Loucy (cell line): ENCODE results near the gene USP33.

Experiments
- H2AFZ ChIP-seq: fragments of 200-600 bp; sonication (generic); 2 replicates; pipeline ENCODE4 v1.6.0; 2016; ENCODE audit warnings: antibody characterized with exemption, mild to moderate bottlenecking, low read length, moderate library complexity
- H3F3A ChIP-seq: fragments of 200-600 bp; 2 replicates; pipeline ENCODE4 v1.6.0; 2016; ENCODE audit warnings: antibody characterized with exemption, low read depth, mild to moderate bottlenecking
- H3K27me3 ChIP-seq: fragments of 200-600 bp; sonication (generic); 2 replicates; pipeline ENCODE4 v1.6.1; 2014; ENCODE audit warnings: low read length, mild to moderate bottlenecking; ENCODE audit not compliant: insufficient read depth, poor library complexity, severe bottlenecking
- H3K36me3 ChIP-seq: fragments of 200-600 bp; sonication (generic); 2 replicates; pipeline ENCODE4 v1.6.1; 2016; ENCODE audit warnings: low read length; ENCODE audit not compliant: insufficient read depth
- H3K4me1 ChIP-seq: fragments of 200-600 bp; sonication (generic); 2 replicates; pipeline ENCODE4 v1.5.1; 2014; ENCODE audit warnings: low read length, mild to moderate bottlenecking; ENCODE audit not compliant: insufficient read depth, poor library complexity, severe bottlenecking
- H3K4me2 ChIP-seq: fragments of 200-600 bp; sonication (generic); 2 replicates; pipeline ENCODE4 v1.6.0; 2014; ENCODE audit warnings: antibody characterized with exemption, low read length, low read depth, mild to moderate bottlenecking; ENCODE audit not compliant: poor library complexity, severe bottlenecking
- H3K4me3 ChIP-seq: fragments of 200-600 bp; sonication (generic); 2 replicates; pipeline ENCODE4 v1.5.1; 2014; ENCODE audit warnings: low read length, mild to moderate bottlenecking, mixed read lengths; ENCODE audit not compliant: poor library complexity, severe bottlenecking
- H3K79me2 ChIP-seq: fragments of 200-600 bp; sonication (generic); 2 replicates; pipeline ENCODE4 v1.6.1; 2014; ENCODE audit warnings: low read length; ENCODE audit not compliant: insufficient read depth
- H3K9ac ChIP-seq: fragments of 200-600 bp; sonication (generic); 2 replicates; pipeline ENCODE4 v1.6.0; 2014; ENCODE audit warnings: mild to moderate bottlenecking, low read depth, low read length, moderate library complexity; ENCODE audit not compliant: poor library complexity, severe bottlenecking
- H3K9me2 ChIP-seq: fragments of 200-600 bp; sonication (generic); replicated peaks from 2 replicates; pipeline ENCODE4 v1.6.1; 2016; ENCODE audit warnings: low read depth, low read length, mixed read lengths
- H3K9me3 ChIP-seq: fragments of 200-600 bp; sonication (generic); 2 replicates; pipeline ENCODE4 v1.6.1; 2014; ENCODE audit warnings: mild to moderate bottlenecking, antibody characterized with exemption, low read length, low read depth; ENCODE audit not compliant: insufficient read depth
- H4K20me1 ChIP-seq: fragments of 200-600 bp; sonication (generic); 2 replicates; pipeline ENCODE4 v1.6.0; 2014; ENCODE audit warnings: antibody characterized with exemption, low read length, mild to moderate bottlenecking; ENCODE audit not compliant: insufficient read depth, poor library complexity, severe bottlenecking
- CTCF ChIP-seq: fragments of 200-600 bp; sonication (generic); conservative IDR thresholded peaks from 2 replicates; pipeline ENCODE4 v1.5.1; 2014; ENCODE audit warnings: mild to moderate bottlenecking, antibody characterized with exemption, low read length
- EZH2phosphoT487 ChIP-seq: fragments of 200-600 bp; IDR thresholded peaks from 2 replicates; pipeline ENCODE4 v1.6.1; 2018; ENCODE audit warnings: antibody characterized with exemption, mild to moderate bottlenecking, moderate library complexity, borderline replicate concordance

USP33 gene

GRCh38 chr1:77776007-77776700 is 16.5 kb upstream of the USP33 start:
- H3K4me1 ChIP-seq, result peaks cover 14% of the 10 kb centered on the region
- peaks cover 2% of the 10 kb centered on the region for H4K20me1 ChIP-seq
- H3K9ac ChIP-seq, result no peak overlapping the region
- no peak overlapping the region for H3K4me3 ChIP-seq
- H3F3A ChIP-seq, result 0 out of 2 replicates have a peak, but pooled peaks cover under 1% of the 10 kb centered on the region
- H2AFZ ChIP-seq, result no peak overlapping the region
- peaks cover 17% of the 10 kb centered on the region for H3K79me2 ChIP-seq
- H3K27me3 ChIP-seq, result no peaks in the 10 kb centered on the region
- H3K9me3 ChIP-seq, result no peaks in the 10 kb centered on the region
- H3K4me2 ChIP-seq, result no peak overlapping the region
- no peaks in the 10 kb centered on the region for H3K9me2 ChIP-seq
- H3K36me3 ChIP-seq, result no peaks in the 10 kb centered on the region
- TF ChIP-seq CTCF, result no peak
- no peak for TF ChIP-seq EZH2phosphoT487

GRCh38 chr1:77768006-77768405 is 8.4 kb upstream of the USP33 start:
- TF ChIP-seq CTCF, result no peak
- TF ChIP-seq EZH2phosphoT487, result no peak
- H3K4me3 ChIP-seq, result no peak overlapping the region
- no peaks in the 10 kb centered on the region for H3F3A ChIP-seq
- H3K9me2 ChIP-seq, result no peaks in the 10 kb centered on the region
- no peaks in the 10 kb centered on the region for H3K9me3 ChIP-seq
- no peak overlapping the region for H2AFZ ChIP-seq
- H3K36me3 ChIP-seq, result no peaks in the 10 kb centered on the region
- H3K27me3 ChIP-seq, result no peaks in the 10 kb centered on the region
- H3K4me2 ChIP-seq, result no peak overlapping the region
- no peaks in the 10 kb centered on the region for H4K20me1 ChIP-seq
- H3K79me2 ChIP-seq, result no peaks in the 10 kb centered on the region
- H3K4me1 ChIP-seq, result no peaks in the 10 kb centered on the region
- no peak overlapping the region for H3K9ac ChIP-seq

GRCh38 chr1:77762072-77762476 is 2.4 kb upstream of the USP33 start:
- H2AFZ ChIP-seq, result no peak overlapping the region
- peaks cover 21% of the 10 kb centered on the region for H4K20me1 ChIP-seq
- no peaks in the 10 kb centered on the region for H3K9me2 ChIP-seq
- no peak overlapping the region for H3K4me2 ChIP-seq
- no peaks in the 10 kb centered on the region for H3K27me3 ChIP-seq
- H3K4me3 ChIP-seq, result no peak overlapping the region
- H3K4me1 ChIP-seq, result peaks cover 24% of the 10 kb centered on the region
- H3K79me2 ChIP-seq, result peaks cover 24% of the 10 kb centered on the region
- no peak overlapping the region for H3K9ac ChIP-seq
- no peaks in the 10 kb centered on the region for H3K36me3 ChIP-seq
- TF ChIP-seq EZH2phosphoT487, result no peak
- no peak for TF ChIP-seq CTCF
- H3F3A ChIP-seq, result 0 out of 2 replicates have a peak, but pooled peaks cover 3% of the 10 kb centered on the region
- no peaks in the 10 kb centered on the region for H3K9me3 ChIP-seq
